Raji (cell line): ENCODE results near the gene IL10.

Source experiments
- POLR2A ChIP-seq: IDR thresholded peaks from 2 replicates; pipeline ENCODE4 v1.6.1; 2011; ENCODE audit warnings: low read depth, low read length, control low read depth; ENCODE audit not compliant: insufficient read depth

IL10 gene

GRCh38 chr1:206779638-206780037 is 7.3 kb upstream of the IL10 start:
- no peak for TF ChIP-seq POLR2A

DNA sequence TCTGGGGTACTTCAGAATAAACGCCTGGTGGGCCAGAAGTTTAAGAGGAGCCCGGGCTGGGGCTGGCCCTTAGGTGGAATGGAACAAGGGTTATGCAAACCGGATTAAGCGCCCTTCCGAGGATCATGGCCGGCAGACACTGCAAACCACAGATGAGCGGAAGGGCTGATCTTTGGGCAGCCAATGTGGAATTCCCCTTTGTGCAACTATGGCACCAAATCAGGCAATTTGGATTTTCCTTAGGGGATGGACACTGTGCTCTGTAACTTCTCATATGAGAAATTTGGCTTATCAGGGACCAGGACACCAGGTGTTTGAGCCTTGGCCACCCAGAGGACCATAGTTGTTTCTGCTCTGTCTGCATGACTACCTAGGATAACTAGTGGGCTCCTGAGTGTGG is 5.7 kb upstream of the IL10 start:
- no peak for TF ChIP-seq POLR2A

- TF ChIP-seq POLR2A = no peak
These were observed 3.9 kb upstream of the IL10 start for GRCh38 chr1:206776229-206776628.

DNA sequence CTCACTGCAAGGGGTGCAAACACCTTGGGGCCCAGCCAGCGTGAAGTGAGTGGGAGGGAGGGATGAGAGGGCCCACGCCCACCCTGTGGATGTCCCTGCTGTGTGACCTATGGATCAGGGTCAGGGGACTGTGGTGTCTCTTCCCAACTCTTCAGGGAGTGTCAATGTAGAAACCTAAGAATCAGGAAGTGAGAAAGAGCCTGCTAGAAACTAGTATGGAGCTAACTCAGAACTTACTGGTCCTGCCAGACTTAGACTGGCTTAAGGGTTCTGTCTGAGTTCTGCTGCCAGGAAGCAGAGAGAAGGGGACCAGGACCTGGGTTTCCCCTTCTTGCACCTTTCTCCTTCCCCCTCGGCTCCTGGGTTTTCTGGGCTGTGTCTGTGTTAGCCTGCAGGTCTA is 1.8 kb upstream of the IL10 start:
- no peak for TF ChIP-seq POLR2A

GRCh38 chr1:206771338-206771692 is 979 bp downstream of the IL10 start:
- no peak for TF ChIP-seq POLR2A

- peak; percentile 81 for TF ChIP-seq POLR2A
These were observed 1.6 kb downstream of the IL10 start, which contains the start of gene IL19 for GRCh38 chr1:206770531-206771337. IL19 (plus strand) TSS chr1:206770773; CDS start chr1:206836663, 65,890 bp downstream.

DNA sequence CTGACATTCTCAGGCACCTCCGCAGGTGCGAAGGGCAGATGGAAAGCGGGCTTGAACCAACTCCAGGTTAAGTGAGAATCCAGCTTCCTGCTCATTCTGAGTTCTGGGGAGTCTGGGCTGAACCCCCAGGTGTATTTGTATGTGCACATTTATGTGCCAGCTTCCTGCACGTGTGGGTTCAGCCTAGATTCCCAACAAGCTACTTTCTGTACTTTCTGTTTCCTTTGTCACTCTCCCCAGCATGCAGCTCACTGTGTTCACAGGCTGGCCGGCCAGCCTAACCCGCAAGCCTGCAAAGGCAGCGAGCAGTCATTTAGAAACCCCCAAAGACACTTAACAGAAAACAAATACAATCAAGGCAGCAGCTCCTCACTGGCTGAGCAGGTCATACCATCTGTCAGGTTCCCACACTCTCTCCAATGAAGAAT is 3.0 kb downstream of the IL10 start:
- peak; percentile 25; the same call in 1 of the 2 replicates for TF ChIP-seq POLR2A

GRCh38 chr1:206768472-206769303 is 3.6 kb downstream of the IL10 start:
- no peak; the same call in 1 of the 2 replicates for TF ChIP-seq POLR2A

GRCh38 chr1:206766251-206766856 is 5.9 kb downstream of the IL10 start:
- TF ChIP-seq POLR2A = no peak

GRCh38 chr1:206761159-206761768 is 11.0 kb downstream of the IL10 start:
- TF ChIP-seq POLR2A = no peak

DNA sequence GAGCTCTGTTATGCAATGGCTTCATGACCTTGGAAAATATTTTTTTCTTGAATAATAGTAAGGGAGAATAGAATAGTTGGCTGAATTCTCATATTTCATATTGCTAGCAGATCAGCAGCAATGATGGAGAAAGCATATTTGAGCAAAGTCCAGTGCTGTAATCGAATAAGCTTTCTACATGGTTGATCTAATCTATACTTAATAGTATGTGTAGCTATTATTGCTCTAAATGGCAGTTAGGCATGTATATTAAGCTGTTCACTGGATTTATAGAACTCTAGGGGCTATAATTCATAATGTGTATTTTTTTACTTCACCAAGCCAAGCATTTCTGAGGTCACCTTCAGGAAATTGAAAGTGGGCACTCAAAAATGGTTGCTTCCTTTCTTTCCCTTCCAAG is 11.7 kb downstream of the IL10 start:
- no peak for TF ChIP-seq POLR2A

- no peak for TF ChIP-seq POLR2A
These were observed 14.6 kb downstream of the IL10 start for GRCh38 chr1:206757524-206758266.

- TF ChIP-seq POLR2A = no peak
These were observed 18.3 kb downstream of the IL10 start for GRCh38 chr1:206754011-206754410.

DNA sequence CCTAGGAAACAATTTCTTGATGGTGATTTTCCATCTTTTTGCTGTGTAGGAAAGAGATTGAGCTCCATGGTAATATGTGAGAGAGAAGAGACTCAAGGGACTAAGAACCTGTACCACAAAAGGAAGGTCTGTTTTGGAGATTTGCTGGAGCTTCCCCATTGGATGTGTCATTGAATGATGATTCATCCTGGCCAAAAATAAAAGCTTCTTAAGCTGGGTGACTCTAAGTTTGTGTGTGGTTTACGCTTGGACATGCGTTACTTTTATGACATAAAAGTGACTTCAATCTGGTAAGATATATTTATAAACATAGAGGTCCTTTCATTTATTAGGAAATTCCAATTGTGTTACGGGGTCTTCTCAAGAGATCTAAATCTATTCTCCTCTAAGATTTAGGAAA is 19.2 kb downstream of the IL10 start:
- no peak for TF ChIP-seq POLR2A
